Prostate gland (tissue), 2 donors: ENCODE data around the gene PCDH9.

Experiments used
- CTCF ChIP-seq, 4 experiments: fragments of 200-600 bp in 2 of 4; fragments of 450-650 bp in 2 of 4; sonication (generic) in 2 of 4; IDR thresholded peaks; 1 replicate in 3 of 4; 2 replicates in 1 of 4; pipeline ENCODE4 v1.5.1; 2016 to 2019; ENCODE audit warnings: antibody characterized with exemption in 4 of 4, mild to moderate bottlenecking in 2 of 4, moderate library complexity in 2 of 4
- POLR2A ChIP-seq: fragments of 450-650 bp; IDR thresholded peaks from one replicate; pipeline ENCODE4 v1.6.1; 2016; ENCODE audit warnings: antibody characterized with exemption, mild to moderate bottlenecking
- POLR2AphosphoS5 ChIP-seq: sonication (generic); formaldehyde crosslinking; IDR thresholded peaks from one replicate; pipeline ENCODE4 v1.6.1; 2017; ENCODE audit warnings: antibody characterized with exemption

- TF ChIP-seq CTCF (IDR thresholded peaks at IDR 0.05) = no peak
- TF ChIP-seq POLR2A = no peak
- no peak for TF ChIP-seq POLR2AphosphoS5
These were observed 686.4 kb downstream of the PCDH9 start for GRCh38 chr13:66543780-66544179.
